IMR-90 (cell line): Measurements from ENCODE around the gene RAB40C. TPM values are rescaled to one million over a fixed set of nuclear protein-coding genes. Genes with fewer than 3 reads are reported as not detected.

ENCODE experiments used
- ATAC-seq: fragments of 200-7000 bp; cut with Tn5 transposase; 2 replicates; pipeline ENCODE4 v1.9.1; 2020; ENCODE audit warnings: low read depth, mild to moderate bottlenecking, moderate library complexity
- BruUV-seq: library from RNA; stranded (reverse); fragments of 400-500 nt; replicated peaks from 2 replicates; lab custom pipeline; 2021; lab: Mats Ljungman, UMichigan
- CTCF ChIA-PET: fragments of 300-600 bp; formaldehyde crosslinking; extraction: SDS; loops from one replicate; lab custom pipeline; 2021; ENCODE audit warnings: antibody characterized with exemption; lab: Yijun Ruan, JAX
- POLR2A ChIA-PET: fragments of 300-600 bp; sonication (Branson Sonifier 250); formaldehyde crosslinking; loops from one replicate; lab custom pipeline; 2022; ENCODE audit warnings: antibody characterized with exemption; ENCODE audit not compliant: unreplicated experiment; lab: Charles Lee
- DNase-seq: peaks from one replicate; pipeline ENCODE4 v3.0.0; 2013
- H2AFZ ChIP-seq: replicated peaks from 2 replicates; pipeline ENCODE3; 2013; ENCODE audit warnings: low read length, mild to moderate bottlenecking; ENCODE audit not compliant: poor library complexity
- H2AK5ac ChIP-seq: 2 replicates; pipeline ENCODE4 v1.6.1; 2013; ENCODE audit warnings: low read depth, low read length, inconsistent platforms
- H2AK9ac ChIP-seq: replicated peaks from 2 replicates; pipeline ENCODE3; 2013; ENCODE audit warnings: mild to moderate bottlenecking, low read depth, low read length, moderate library complexity; ENCODE audit not compliant: poor library complexity
- H2BK120ac ChIP-seq: 2 replicates; pipeline ENCODE4 v1.6.1; 2013; ENCODE audit warnings: low read depth, low read length, inconsistent platforms
- H2BK15ac ChIP-seq: 3 replicates; pipeline ENCODE4 v1.6.1; 2013; ENCODE audit warnings: low read depth, low read length, inconsistent platforms
- H2BK20ac ChIP-seq: 2 replicates; pipeline ENCODE4 v1.6.1; 2013; ENCODE audit warnings: low read depth, mild to moderate bottlenecking, inconsistent platforms, low read length, moderate library complexity
- H2BK5ac ChIP-seq: 2 replicates; pipeline ENCODE4 v1.6.1; 2013; ENCODE audit warnings: mild to moderate bottlenecking, low read depth, low read length, inconsistent platforms; ENCODE audit not compliant: poor library complexity, severe bottlenecking
- H3K14ac ChIP-seq: replicated peaks from 2 replicates; pipeline ENCODE4 v1.6.1; 2013; ENCODE audit warnings: low read depth, low read length, inconsistent platforms
- H3K18ac ChIP-seq: 2 replicates; pipeline ENCODE4 v1.6.1; 2013; ENCODE audit warnings: low read depth, low read length, control low read depth
- H3K23ac ChIP-seq: 2 replicates; pipeline ENCODE4 v1.6.1; 2013; ENCODE audit warnings: low read depth, low read length, inconsistent platforms
- H3K27ac ChIP-seq: 2 replicates; pipeline ENCODE4 v1.5.1; 2013; ENCODE audit warnings: mild to moderate bottlenecking, control low read depth, low read length; ENCODE audit not compliant: insufficient read depth
- H3K27me3 ChIP-seq: 2 replicates; pipeline ENCODE4 v1.6.1; 2013; ENCODE audit warnings: low read length; ENCODE audit not compliant: control insufficient read depth, insufficient read depth
- H3K36me3 ChIP-seq: 2 replicates; pipeline ENCODE4 v1.6.1; 2013; ENCODE audit warnings: low read length, mixed read lengths; ENCODE audit not compliant: control insufficient read depth, insufficient read depth
- H3K4ac ChIP-seq: 2 replicates; pipeline ENCODE4 v1.6.1; 2013; ENCODE audit warnings: low read depth, low read length, inconsistent platforms
- H3K4me1 ChIP-seq: 2 replicates; pipeline ENCODE4 v1.6.1; 2013; ENCODE audit warnings: low read length, mixed read lengths; ENCODE audit not compliant: control insufficient read depth, insufficient read depth
- H3K4me2 ChIP-seq: 2 replicates; pipeline ENCODE4 v1.6.1; 2013; ENCODE audit warnings: low read depth, mild to moderate bottlenecking, control low read depth, low read length, moderate library complexity
- H3K4me3 ChIP-seq: 2 replicates; pipeline ENCODE4 v1.5.1; 2013; ENCODE audit warnings: low read depth, mild to moderate bottlenecking, control low read depth, low read length, moderate library complexity; ENCODE audit not compliant: insufficient read depth
- H3K56ac ChIP-seq: 2 replicates; pipeline ENCODE4 v1.6.1; 2013; ENCODE audit warnings: low read length, inconsistent platforms; ENCODE audit not compliant: insufficient read depth; ENCODE audit errors: extremely low read depth
- H3K79me1 ChIP-seq, 2 experiments: 2 replicates each; pipeline ENCODE4 v1.6.1; 2013; ENCODE audit warnings: low read length in 2 of 2, inconsistent platforms in 1 of 2, low read depth in 1 of 2
- H3K9ac ChIP-seq: 2 replicates; pipeline ENCODE4 v1.6.1; 2013; ENCODE audit warnings: low read depth, low read length, control low read depth
- H3K9me1 ChIP-seq: 2 replicates; pipeline ENCODE4 v1.6.1; 2013; ENCODE audit warnings: low read length, inconsistent platforms; ENCODE audit not compliant: insufficient read depth
- H3K9me3 ChIP-seq: 2 replicates; pipeline ENCODE4 v1.6.1; 2013; ENCODE audit warnings: low read length; ENCODE audit not compliant: control insufficient read depth, insufficient read depth
- H4K20me1 ChIP-seq: 2 replicates; pipeline ENCODE4 v1.6.1; 2013; ENCODE audit warnings: low read length, inconsistent platforms; ENCODE audit not compliant: insufficient read depth
- H4K5ac ChIP-seq: 2 replicates; pipeline ENCODE4 v1.6.1; 2013; ENCODE audit warnings: mild to moderate bottlenecking, low read depth, low read length, control low read depth
- H4K8ac ChIP-seq, 2 experiments: 2 replicates each; pipeline ENCODE4 v1.6.1; 2013; ENCODE audit warnings: low read depth in 2 of 2, low read length in 2 of 2, control low read depth in 1 of 2, inconsistent platforms in 1 of 2
- H4K91ac ChIP-seq: 2 replicates; pipeline ENCODE4 v1.6.1; 2013; ENCODE audit warnings: low read depth, low read length, inconsistent platforms; ENCODE audit not compliant: insufficient read depth
- BHLHE40 ChIP-seq: fragments of 150-350 bp; IDR thresholded peaks from 2 replicates; pipeline ENCODE4 v1.6.1; 2016; ENCODE audit warnings: mild to moderate bottlenecking, low read depth, low read length
- CEBPB ChIP-seq: IDR thresholded peaks from 2 replicates; pipeline ENCODE4 v1.6.1; 2012; ENCODE audit warnings: low read depth, low read length, improper control_type of control experiment
- CHD1 ChIP-seq: IDR thresholded peaks from 2 replicates; pipeline ENCODE4 v1.6.1; 2012; ENCODE audit warnings: low read depth, low read length, improper control_type of control experiment
- FOS ChIP-seq: fragments of 150-350 bp; IDR thresholded peaks from 2 replicates; pipeline ENCODE4 v1.6.1; 2016; ENCODE audit warnings: low read depth, low read length
- MAFK ChIP-seq: IDR thresholded peaks from 2 replicates; pipeline ENCODE4 v1.6.1; 2012; ENCODE audit warnings: low read depth, low read length, improper control_type of control experiment
- MAZ ChIP-seq: IDR thresholded peaks from 2 replicates; pipeline ENCODE4 v1.6.1; 2012; ENCODE audit warnings: low read depth, mild to moderate bottlenecking, low read length, improper control_type of control experiment, moderate library complexity, borderline replicate concordance
- MXI1 ChIP-seq: IDR thresholded peaks from 2 replicates; pipeline ENCODE4 v1.6.1; 2012; ENCODE audit warnings: low read depth, mild to moderate bottlenecking, low read length, moderate library complexity, borderline replicate concordance
- NFE2L2 ChIP-seq: fragments of 150-350 bp; IDR thresholded peaks from 2 replicates; pipeline ENCODE4 v1.6.1; 2016; ENCODE audit warnings: low read depth, mild to moderate bottlenecking, low read length
- POLR2A ChIP-seq: IDR thresholded peaks from 2 replicates; pipeline ENCODE4 v1.6.1; 2012; ENCODE audit warnings: mild to moderate bottlenecking, low read depth, low read length
- RAD21 ChIP-seq: IDR thresholded peaks from 2 replicates; pipeline ENCODE4 v1.6.1; 2012; ENCODE audit warnings: low read length, improper control_type of control experiment
- RCOR1 ChIP-seq: IDR thresholded peaks from 2 replicates; pipeline ENCODE4 v1.6.1; 2012; ENCODE audit warnings: mild to moderate bottlenecking, low read length, improper control_type of control experiment; ENCODE audit not compliant: insufficient replicate concordance
- RFX5 ChIP-seq: IDR thresholded peaks from 2 replicates; pipeline ENCODE4 v1.8.0; 2012; ENCODE audit warnings: low read depth, mild to moderate bottlenecking, low read length, moderate library complexity
- WGBS, 2 experiments: methylation state at CpG; one replicate each; pipeline versions ENCODE4 v1.1.5 to v1.1.7; 2013; ENCODE audit warnings: missing lambda C conversion rate in 2 of 2; ENCODE audit not compliant: insufficient read length in 1 of 2; ENCODE audit errors: extremely low coverage in 2 of 2; 5-methylcytosine and 5-hydroxymethylcytosine counted together
- dilution Hi-C: fragments of 300-500 bp; cut with HindIII; formaldehyde crosslinking; loops from one replicate; pipeline ENCODE4 v1.14.3; 2018; ENCODE audit warnings: low sequenced_read_pairs; ENCODE audit not compliant: unreplicated experiment
- in situ Hi-C: fragments of 300-500 bp; cut with MboI; formaldehyde crosslinking; loops from 3 replicates; pipeline ENCODE4 v1.14.3; 2019; ENCODE audit warnings: low sequenced_read_pairs, inconsistent platforms, mixed read lengths
- intact Hi-C: fragments of 100-400 bp; cut with micrococcal nuclease; formaldehyde crosslinking; loops from 2 replicates; pipeline ENCODE4 v1.10.0; 2022
- polyA plus RNA-seq, 3 experiments: library from polyadenylated mRNA; depleted of rRNA; stranded (reverse); fragments of >200 nt; gene quantifications; 2 replicates each; pipeline ENCODE4 v1.2.3, GENCODE V29; 2012; ENCODE audit warnings: low replicate concordance in 1 of 3
- total RNA-seq: library from RNA; depleted of rRNA; stranded (reverse); fragments of >200 nt; gene quantifications from 2 replicates; pipeline ENCODE4 v1.2.3, GENCODE V29; 2012
- TF ChIP-seq, protein P1 (sequence below): fragments of 150-350 bp; IDR thresholded peaks from 2 replicates; pipeline ENCODE4 v1.6.1; 2017; ENCODE audit warnings: mild to moderate bottlenecking, antibody characterized with exemption, low read length, low read depth
- TF ChIP-seq, protein P2 (sequence below): conservative IDR thresholded peaks from 2 replicates; pipeline ENCODE4 v1.5.1; 2012; ENCODE audit warnings: mild to moderate bottlenecking, low read depth, low read length, improper control_type of control experiment
- TF ChIP-seq, protein P3 (sequence below): fragments of 150-350 bp; IDR thresholded peaks from 2 replicates; pipeline ENCODE4 v1.6.1; 2016; ENCODE audit warnings: low read depth, mild to moderate bottlenecking, low read length, moderate library complexity, borderline replicate concordance

RAB40C gene
- total and polyA plus RNA-seq, 2 of the 4 experiments (the other 2 are of a cell fraction): 6.8 to 13.7 TPM

DNA sequence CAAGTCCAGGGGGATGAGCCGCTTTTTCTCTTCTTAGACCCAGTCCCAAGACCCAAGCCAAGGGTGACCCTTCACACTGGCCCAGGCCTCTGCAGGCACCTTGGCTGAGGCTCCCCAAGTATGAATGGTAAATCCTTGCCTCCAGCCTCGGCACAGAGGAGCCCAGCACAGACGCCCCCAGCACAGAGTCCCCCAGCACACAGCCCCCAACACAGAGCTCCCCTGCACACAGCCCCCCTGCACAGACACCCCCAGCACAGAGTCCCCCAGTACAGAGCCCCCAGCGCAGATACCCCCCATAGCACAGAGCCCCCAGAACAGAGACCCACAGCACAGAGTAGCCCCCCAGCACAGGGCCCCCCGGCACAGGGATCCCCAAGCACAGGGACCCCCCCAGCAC, 50.7 kb downstream of the RAB40C start:
- H3K23ac ChIP-seq: no peak overlapping the region
- H3K56ac ChIP-seq: no peak overlapping the region
- no peak overlapping the region for H4K91ac ChIP-seq
- CTCF ChIA-PET: no interaction called here
- H2BK5ac ChIP-seq: no peak overlapping the region
- H3K27me3 ChIP-seq: no peaks in the 10 kb centered on the region
- H3K27ac ChIP-seq: no peak overlapping the region
- WGBS, 2 experiments: no CpG with 5 or more reads among the region's 5 CpGs
- H3K36me3 ChIP-seq: no peaks in the 10 kb centered on the region
- no peak overlapping the region for H4K8ac ChIP-seq
- H3K4me3 ChIP-seq: no peak overlapping the region
- in situ Hi-C loops (loop anchor here (10.0 kb wide), 1 partner anchor 246 kb away; the partner anchor contains the start of gene NME4), intact Hi-C loops (no loop called here), dilution Hi-C loops (no loop called here)
- H2AK9ac ChIP-seq: peak overlapping the region; percentile 23
- POLR2A ChIA-PET: no interaction called here
- H3K79me1 ChIP-seq: peaks cover 3 to 25% of the 10 kb centered on the region in 2 experiments; a peak in 2 of 4 replicates
- H3K4me1 ChIP-seq: peaks cover 11% of the 10 kb centered on the region
- no peak overlapping the region for H2BK15ac ChIP-seq
- H4K5ac ChIP-seq: no peak overlapping the region
- no TSS peak for BruUV-seq
- DNase-seq (no peak), ATAC-seq (no peak)
- no peak overlapping the region for H3K18ac ChIP-seq
- peaks cover 11% of the 10 kb centered on the region; the same call in 1 of the 2 replicates for H3K9me1 ChIP-seq
- peaks cover 4% of the 10 kb centered on the region for H4K20me1 ChIP-seq
- no peak overlapping the region for H2BK120ac ChIP-seq
- H2AFZ ChIP-seq: no peak overlapping the region
- TF ChIP-seq, protein P1, sequence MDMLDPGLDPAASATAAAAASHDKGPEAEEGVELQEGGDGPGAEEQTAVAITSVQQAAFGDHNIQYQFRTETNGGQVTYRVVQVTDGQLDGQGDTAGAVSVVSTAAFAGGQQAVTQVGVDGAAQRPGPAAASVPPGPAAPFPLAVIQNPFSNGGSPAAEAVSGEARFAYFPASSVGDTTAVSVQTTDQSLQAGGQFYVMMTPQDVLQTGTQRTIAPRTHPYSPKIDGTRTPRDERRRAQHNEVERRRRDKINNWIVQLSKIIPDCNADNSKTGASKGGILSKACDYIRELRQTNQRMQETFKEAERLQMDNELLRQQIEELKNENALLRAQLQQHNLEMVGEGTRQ: no peak
- TF ChIP-seq, protein P2, sequence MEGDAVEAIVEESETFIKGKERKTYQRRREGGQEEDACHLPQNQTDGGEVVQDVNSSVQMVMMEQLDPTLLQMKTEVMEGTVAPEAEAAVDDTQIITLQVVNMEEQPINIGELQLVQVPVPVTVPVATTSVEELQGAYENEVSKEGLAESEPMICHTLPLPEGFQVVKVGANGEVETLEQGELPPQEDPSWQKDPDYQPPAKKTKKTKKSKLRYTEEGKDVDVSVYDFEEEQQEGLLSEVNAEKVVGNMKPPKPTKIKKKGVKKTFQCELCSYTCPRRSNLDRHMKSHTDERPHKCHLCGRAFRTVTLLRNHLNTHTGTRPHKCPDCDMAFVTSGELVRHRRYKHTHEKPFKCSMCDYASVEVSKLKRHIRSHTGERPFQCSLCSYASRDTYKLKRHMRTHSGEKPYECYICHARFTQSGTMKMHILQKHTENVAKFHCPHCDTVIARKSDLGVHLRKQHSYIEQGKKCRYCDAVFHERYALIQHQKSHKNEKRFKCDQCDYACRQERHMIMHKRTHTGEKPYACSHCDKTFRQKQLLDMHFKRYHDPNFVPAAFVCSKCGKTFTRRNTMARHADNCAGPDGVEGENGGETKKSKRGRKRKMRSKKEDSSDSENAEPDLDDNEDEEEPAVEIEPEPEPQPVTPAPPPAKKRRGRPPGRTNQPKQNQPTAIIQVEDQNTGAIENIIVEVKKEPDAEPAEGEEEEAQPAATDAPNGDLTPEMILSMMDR: no peak
- no peak for TF ChIP-seq MAFK
- TF ChIP-seq RCOR1: no peak
- TF ChIP-seq POLR2A: no peak
- no peak for TF ChIP-seq NFE2L2
- no peak for TF ChIP-seq RAD21
- TF ChIP-seq CHD1: no peak
- no peak for TF ChIP-seq FOS
- TF ChIP-seq MXI1: no peak
- no peak for TF ChIP-seq RFX5
- TF ChIP-seq, protein P3, sequence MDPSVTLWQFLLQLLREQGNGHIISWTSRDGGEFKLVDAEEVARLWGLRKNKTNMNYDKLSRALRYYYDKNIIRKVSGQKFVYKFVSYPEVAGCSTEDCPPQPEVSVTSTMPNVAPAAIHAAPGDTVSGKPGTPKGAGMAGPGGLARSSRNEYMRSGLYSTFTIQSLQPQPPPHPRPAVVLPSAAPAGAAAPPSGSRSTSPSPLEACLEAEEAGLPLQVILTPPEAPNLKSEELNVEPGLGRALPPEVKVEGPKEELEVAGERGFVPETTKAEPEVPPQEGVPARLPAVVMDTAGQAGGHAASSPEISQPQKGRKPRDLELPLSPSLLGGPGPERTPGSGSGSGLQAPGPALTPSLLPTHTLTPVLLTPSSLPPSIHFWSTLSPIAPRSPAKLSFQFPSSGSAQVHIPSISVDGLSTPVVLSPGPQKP: no peak
- no peak for TF ChIP-seq MAZ
- no peak for TF ChIP-seq BHLHE40
- TF ChIP-seq CEBPB: no peak
- H2AK5ac ChIP-seq: no peak overlapping the region
- no peak overlapping the region; the same call in 1 of the 2 replicates for H3K4me2 ChIP-seq
- no peak overlapping the region for H2BK20ac ChIP-seq
- no peak overlapping the region for H3K14ac ChIP-seq
- H3K9ac ChIP-seq: no peak overlapping the region
- H3K4ac ChIP-seq: no peak overlapping the region
- no peaks in the 10 kb centered on the region for H3K9me3 ChIP-seq
